Endothelial cell of umbilical vein (primary cell): ENCODE data around the gene MED12L. TPM values are rescaled to one million over a fixed set of nuclear protein-coding genes. Genes with fewer than 3 reads are reported as not detected.

Experiments
- BruUV-seq: library from RNA; stranded (reverse); fragments of 400-500 nt; replicated peaks from 2 replicates; lab custom pipeline; 2021; lab: Mats Ljungman, UMichigan
- CTCF ChIA-PET: fragments of 300-600, 350-600 bp; sonication (Branson Sonifier 250); formaldehyde crosslinking; loops from one replicate; lab custom pipeline; 2021; ENCODE audit warnings: antibody characterized with exemption, inconsistent platforms; lab: Charles Lee
- POLR2A ChIA-PET: fragments of 300-600, 350-600 bp; sonication (Branson Sonifier 250); formaldehyde crosslinking; loops from one replicate; lab custom pipeline; 2021; ENCODE audit warnings: antibody characterized with exemption, inconsistent platforms; lab: Charles Lee
- DNase-seq: peaks from one replicate; pipeline ENCODE4 v3.0.0-alpha.2; 2011; ENCODE audit warnings: low read depth, low spot score
- FAIRE-seq: peaks from 2 replicates; lab custom pipeline; 2011; peaks lifted over from hg19 to GRCh38; lab: Jason Lieb, UNC
- H2AFZ ChIP-seq: 2 replicates; pipeline ENCODE4 v1.6.0; 2012; ENCODE audit warnings: low read depth, low read length, control low read depth, inconsistent platforms
- H3K27ac ChIP-seq: 2 replicates; pipeline ENCODE4 v1.5.1; 2011; ENCODE audit warnings: low read depth, mild to moderate bottlenecking, control low read depth, low read length, moderate library complexity; ENCODE audit not compliant: insufficient read depth
- H3K27me3 ChIP-seq, 2 experiments: 2 replicates each; pipeline versions ENCODE4 v1.6.0 to v1.6.1; 2011; ENCODE audit warnings: low read length in 2 of 2, mixed read lengths in 1 of 2; ENCODE audit not compliant: control insufficient read depth in 2 of 2, insufficient read depth in 2 of 2
- H3K36me3 ChIP-seq, 2 experiments: 2 replicates in 1 of 2; 3 replicates in 1 of 2; pipeline ENCODE4 v1.5.1; 2011; ENCODE audit warnings: low read length in 2 of 2, mild to moderate bottlenecking in 1 of 2, moderate library complexity in 1 of 2; ENCODE audit not compliant: control insufficient read depth in 2 of 2, insufficient read depth in 2 of 2; ENCODE audit errors: extremely low read depth in 1 of 2
- H3K4me1 ChIP-seq: 3 replicates; pipeline ENCODE4 v1.5.1; 2011; ENCODE audit warnings: mild to moderate bottlenecking, low read length; ENCODE audit not compliant: control insufficient read depth, insufficient read depth; ENCODE audit errors: extremely low read depth
- H3K4me2 ChIP-seq: 2 replicates; pipeline ENCODE4 v1.6.1; 2011; ENCODE audit warnings: low read length, control low read depth, mixed read lengths; ENCODE audit not compliant: insufficient read depth
- H3K4me3 ChIP-seq, 3 experiments: fragments of 200-600 bp in 1 of 3; sonication (generic), shearing (Covaris generic) in 1 of 3; replicated peaks in 1 of 3; 2 replicates each; pipeline ENCODE4 v1.5.1; 2011 to 2016; ENCODE audit warnings: control low read depth in 3 of 3, low read length in 3 of 3, mild to moderate bottlenecking in 2 of 3, inconsistent platforms in 1 of 3, low read depth in 1 of 3, moderate library complexity in 1 of 3; ENCODE audit not compliant: insufficient read depth in 1 of 3
- H3K79me2 ChIP-seq: 2 replicates; pipeline ENCODE4 v1.6.0; 2012; ENCODE audit warnings: low read length, inconsistent platforms; ENCODE audit not compliant: control insufficient read depth, insufficient read depth
- H3K9ac ChIP-seq: replicated peaks from 2 replicates; pipeline ENCODE3; 2011; ENCODE audit warnings: low read length, control low read depth; ENCODE audit not compliant: insufficient read depth; ENCODE audit errors: extremely low read depth
- H3K9me1 ChIP-seq: replicated peaks from 3 replicates; pipeline ENCODE4 v1.6.0; 2011; ENCODE audit warnings: mild to moderate bottlenecking, low read length; ENCODE audit not compliant: control insufficient read depth, insufficient read depth; ENCODE audit errors: extremely low read depth
- H3K9me3 ChIP-seq: replicated peaks from 2 replicates; pipeline ENCODE4 v1.5.1; 2012; ENCODE audit warnings: low read length, inconsistent platforms; ENCODE audit not compliant: control insufficient read depth, insufficient read depth
- H4K20me1 ChIP-seq: replicated peaks from 2 replicates; pipeline ENCODE3; 2011; ENCODE audit warnings: mild to moderate bottlenecking, low read length; ENCODE audit not compliant: control insufficient read depth, insufficient read depth; ENCODE audit errors: extremely low read depth
- CTCF ChIP-seq, 2 donors: IDR thresholded peaks; 1 replicate in 1 of 2; 2 replicates in 1 of 2; pipeline ENCODE4 v1.5.1; 2011; ENCODE audit warnings: low read length in 2 of 2, mild to moderate bottlenecking in 2 of 2, moderate library complexity in 2 of 2, control low read depth in 1 of 2, inconsistent platforms in 1 of 2, low read depth in 1 of 2; ENCODE audit not compliant: insufficient read depth in 1 of 2; ENCODE audit errors: extremely low read depth in 1 of 2
- JUN ChIP-seq: IDR thresholded peaks from 2 replicates; pipeline ENCODE4 v1.6.1; 2011; ENCODE audit warnings: borderline replicate concordance, low read depth; ENCODE audit not compliant: insufficient read length, insufficient read depth
- MAX ChIP-seq: IDR thresholded peaks from 2 replicates; pipeline ENCODE4 v1.6.1; 2011; ENCODE audit not compliant: insufficient read depth, insufficient read length
- MYC ChIP-seq: IDR thresholded peaks from one replicate; pipeline ENCODE4 v1.6.1; 2011; ENCODE audit warnings: mild to moderate bottlenecking, low read depth, low read length
- POLR2A ChIP-seq: IDR thresholded peaks from 2 replicates; pipeline ENCODE4 v1.6.1; 2012; ENCODE audit warnings: low read depth, mild to moderate bottlenecking, control low read depth, low read length
- dilution Hi-C: fragments of 300-500 bp; cut with MboI; formaldehyde crosslinking; loops from one replicate; pipeline ENCODE4 v1.15.0; 2019; ENCODE audit warnings: low sequenced_read_pairs; ENCODE audit not compliant: extremely low pct_ligation_motif_present
- intact Hi-C: fragments of 100-400 bp; cut with micrococcal nuclease; formaldehyde crosslinking; loops from one replicate; pipeline ENCODE4 v1.10.0; 2022
- polyA plus RNA-seq, 4 experiments: library from polyadenylated mRNA; depleted of rRNA in 3 of 4; stranded (reverse) in 3 of 4; unstranded in 1 of 4; fragments of >200 nt; gene quantifications; 2 replicates each; pipeline versions ENCODE4 v1.2.1 to v1.2.3, GENCODE V29; 2011 to 2012; ENCODE audit warnings: missing spikeins in 1 of 4
- total RNA-seq: library from RNA; stranded (reverse); gene quantifications from 2 replicates; pipeline ENCODE4 v1.2.3, GENCODE V29; 2021

Gene MED12L
- total and polyA plus RNA-seq, 2 donors (not counting 3 experiments of a cell fraction or from before 2014, with no cell fraction given), result 0.03 to 0.27 TPM

- Histone ChIP-seq H3K4me2 (no peak overlapping the region), H3K27ac (no peak overlapping the region), H3K36me3 (no peaks in the 10 kb centered on the region), H3K9ac (no peak overlapping the region), H3K79me2 (no peaks in the 10 kb centered on the region), H3K9me1 (no peaks in the 10 kb centered on the region), H3K9me3 (no peaks in the 10 kb centered on the region), H4K20me1 (no peaks in the 10 kb centered on the region), H3K4me1 (no peaks in the 10 kb centered on the region), H2AFZ (no peak overlapping the region), H3K27me3 (no peaks in the 10 kb centered on the region), H3K4me3 (no peak overlapping the region)
- FAIRE-seq (no peak), DNase-seq (no peak)
- dilution Hi-C loops (no loop called here), intact Hi-C loops (no loop called here)
- TF ChIP-seq JUN (no peak), POLR2A (no peak), MYC (no peak), CTCF (IDR thresholded peaks at IDR 0.05; ENCODE audit: extremely low read depth in 1 of 2, insufficient read depth in 1 of 2, low read depth in 1 of 2, low read length in 2 of 2) (no peak), MAX (no peak)
- ChIA-PET CTCF (no interaction called here), POLR2A (no interaction called here)
- BruUV-seq, result no TSS peak
These were observed 113.4 kb downstream of the MED12L start for GRCh38 chr3:151198849-151199248.
